Keratinocyte (primary cell): ENCODE results near the gene TRAPPC14. TPM values are rescaled to one million over a fixed set of nuclear protein-coding genes. Genes with fewer than 3 reads are reported as not detected.

ENCODE experiments used
- DNase-seq: peaks from one replicate; pipeline ENCODE4 v3.0.0-alpha.2; 2011; ENCODE audit warnings: low read depth, missing footprints, low spot score
- FAIRE-seq: peaks from 2 replicates; lab custom pipeline; 2011; peaks lifted over from hg19 to GRCh38; lab: Jason Lieb, UNC
- H2AFZ ChIP-seq: 2 replicates; pipeline ENCODE4 v1.6.0; 2012; ENCODE audit warnings: low read length, control low read depth, inconsistent platforms; ENCODE audit not compliant: control insufficient read depth
- H3K27ac ChIP-seq: 2 replicates; pipeline ENCODE4 v1.5.1; 2011; ENCODE audit warnings: low read length; ENCODE audit not compliant: control insufficient read depth, insufficient read depth
- H3K27me3 ChIP-seq: 3 replicates; pipeline ENCODE4 v1.6.0; 2011; ENCODE audit warnings: low read length; ENCODE audit not compliant: control insufficient read depth, insufficient read depth; ENCODE audit errors: extremely low read depth
- H3K36me3 ChIP-seq, 2 experiments: 2 replicates in 1 of 2; 3 replicates in 1 of 2; pipeline ENCODE4 v1.5.1; 2011; ENCODE audit warnings: low read length in 2 of 2, mild to moderate bottlenecking in 1 of 2; ENCODE audit not compliant: control insufficient read depth in 2 of 2, insufficient read depth in 2 of 2; ENCODE audit errors: extremely low read depth in 1 of 2
- H3K4me1 ChIP-seq: 3 replicates; pipeline ENCODE4 v1.5.1; 2011; ENCODE audit warnings: low read length; ENCODE audit not compliant: control insufficient read depth, insufficient read depth; ENCODE audit errors: extremely low read depth
- H3K4me2 ChIP-seq: 3 replicates; pipeline ENCODE4 v1.6.0; 2011; ENCODE audit warnings: low read depth, low read length; ENCODE audit not compliant: control insufficient read depth, insufficient read depth; ENCODE audit errors: extremely low read depth
- H3K4me3 ChIP-seq, 3 experiments: fragments of 200-600 bp in 1 of 3; sonication (generic) in 1 of 3; 2 replicates in 2 of 3; 3 replicates in 1 of 3; pipeline ENCODE4 v1.5.1; 2011 to 2016; ENCODE audit warnings: low read length in 3 of 3, mild to moderate bottlenecking in 3 of 3, control low read depth in 2 of 3, inconsistent platforms in 1 of 3, low read depth in 1 of 3, mixed read lengths in 1 of 3, mixed run types in 1 of 3, moderate library complexity in 1 of 3; ENCODE audit not compliant: control insufficient read depth in 2 of 3, insufficient read depth in 2 of 3; ENCODE audit errors: extremely low read depth in 1 of 3
- H3K79me2 ChIP-seq: 2 replicates; pipeline ENCODE4 v1.6.0; 2012; ENCODE audit warnings: low read length; ENCODE audit not compliant: control insufficient read depth, insufficient read depth
- H3K9ac ChIP-seq: 3 replicates; pipeline ENCODE4 v1.6.0; 2011; ENCODE audit warnings: low read length; ENCODE audit not compliant: control insufficient read depth, insufficient read depth; ENCODE audit errors: extremely low read depth
- H3K9me1 ChIP-seq: 3 replicates; pipeline ENCODE4 v1.6.0; 2011; ENCODE audit warnings: low read length; ENCODE audit not compliant: control insufficient read depth, insufficient read depth; ENCODE audit errors: extremely low read depth
- H3K9me3 ChIP-seq: 2 replicates; pipeline ENCODE4 v1.5.1; 2012; ENCODE audit warnings: low read depth, low read length; ENCODE audit not compliant: control insufficient read depth
- H4K20me1 ChIP-seq: 3 replicates; pipeline ENCODE4 v1.6.0; 2011; ENCODE audit warnings: low read length; ENCODE audit not compliant: control insufficient read depth, insufficient read depth; ENCODE audit errors: extremely low read depth
- EZH2 ChIP-seq: IDR thresholded peaks from one replicate; pipeline ENCODE4 v1.6.1; 2012; ENCODE audit warnings: inconsistent platforms, mild to moderate bottlenecking, low read length, moderate library complexity
- dilution Hi-C: fragments of 300-500 bp; cut with MboI; formaldehyde crosslinking; loops from one replicate; pipeline ENCODE4 v1.7.0; 2020; ENCODE audit warnings: low sequenced_read_pairs; ENCODE audit not compliant: extremely low pct_ligation_motif_present
- polyA plus RNA-seq, 5 experiments: library from polyadenylated mRNA; depleted of rRNA in 3 of 5; stranded (reverse) in 3 of 5; stranded (forward) in 1 of 5; unstranded in 1 of 5; fragments of >200 nt; gene quantifications; 1 replicate in 1 of 5; 2 replicates in 3 of 5; 3 replicates in 1 of 5; pipeline versions ENCODE4 v1.2.1 to v1.2.3, GENCODE V29; 2011 to 2012; ENCODE audit warnings: missing spikeins in 2 of 5, low read depth in 1 of 5, low replicate concordance in 1 of 5
- TF ChIP-seq, protein P1 (sequence below), 3 experiments: IDR thresholded peaks in 1 of 3; conservative IDR thresholded peaks in 1 of 3; optimal IDR thresholded peaks in 1 of 3; 2 replicates in 2 of 3; 3 replicates in 1 of 3; pipeline versions ENCODE3 to v1.5.1; 2011; ENCODE audit warnings: low read length in 3 of 3, mild to moderate bottlenecking in 3 of 3, moderate library complexity in 2 of 3, control low read depth in 1 of 3, inconsistent platforms in 1 of 3; ENCODE audit not compliant: insufficient read depth in 2 of 3; ENCODE audit errors: extremely low read depth in 1 of 3

The TRAPPC14 gene
- polyA plus RNA-seq, 1 donor (not counting 4 experiments of a cell fraction or from before 2014, with no cell fraction given) = 4.7 TPM

DNA sequence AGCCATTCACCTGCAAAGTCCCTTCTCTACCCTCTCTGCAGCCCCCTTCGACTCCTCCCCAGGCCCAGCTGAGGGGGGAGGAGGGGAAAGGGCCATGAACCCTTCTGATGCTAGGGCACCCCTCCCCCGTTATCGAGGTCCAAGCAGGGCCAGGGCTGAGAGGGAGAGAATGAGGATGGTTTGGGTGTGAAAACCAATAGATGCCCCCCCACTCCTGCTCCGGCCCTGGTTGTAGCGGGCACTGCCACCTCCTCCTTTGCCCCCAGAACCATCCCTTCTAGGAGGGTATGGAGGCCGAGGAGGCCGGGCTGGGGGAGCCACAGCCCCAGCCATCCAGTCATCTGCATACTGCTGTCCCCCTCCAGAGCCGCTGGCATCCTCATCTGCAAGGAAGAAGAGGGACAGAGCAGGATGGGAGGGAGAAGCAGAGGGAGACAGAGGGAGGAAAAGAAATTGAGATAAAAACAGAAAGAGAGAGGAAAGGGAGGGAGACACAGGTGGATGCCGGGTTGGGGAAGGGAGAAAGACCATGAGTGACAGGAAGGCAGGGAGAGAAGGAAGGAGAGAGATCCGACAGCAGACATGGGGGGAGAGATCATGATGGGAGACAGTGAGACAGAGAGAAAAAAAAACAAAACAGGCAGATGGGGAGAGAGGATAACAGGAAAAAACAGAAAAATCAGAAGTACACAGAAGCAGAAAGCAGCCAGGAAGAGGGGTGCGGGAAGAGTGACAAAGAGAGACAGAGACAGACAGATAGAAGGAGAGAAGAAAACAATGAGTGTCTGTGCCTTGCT is 11.8 kb upstream of the TRAPPC14 start:
- Histone ChIP-seq H3K9me3 (no peaks in the 10 kb centered on the region), H3K36me3 (no peaks in the 10 kb centered on the region), H3K27me3 (peaks cover 14% of the 10 kb centered on the region), H4K20me1 (no peaks in the 10 kb centered on the region), H3K9ac (no peak overlapping the region), H3K4me1 (peaks cover 15% of the 10 kb centered on the region), H3K9me1 (no peaks in the 10 kb centered on the region), H3K27ac (no peak overlapping the region), H3K4me2 (no peak overlapping the region), H2AFZ (no peak overlapping the region), H3K4me3 (peak overlapping the region in 1 of 3 experiments; percentile 39), H3K79me2 (no peaks in the 10 kb centered on the region)
- FAIRE-seq (no peak), DNase-seq (no peak)
- dilution Hi-C loops = no loop called here
- TF ChIP-seq EZH2 = no peak
- TF ChIP-seq, protein P1, sequence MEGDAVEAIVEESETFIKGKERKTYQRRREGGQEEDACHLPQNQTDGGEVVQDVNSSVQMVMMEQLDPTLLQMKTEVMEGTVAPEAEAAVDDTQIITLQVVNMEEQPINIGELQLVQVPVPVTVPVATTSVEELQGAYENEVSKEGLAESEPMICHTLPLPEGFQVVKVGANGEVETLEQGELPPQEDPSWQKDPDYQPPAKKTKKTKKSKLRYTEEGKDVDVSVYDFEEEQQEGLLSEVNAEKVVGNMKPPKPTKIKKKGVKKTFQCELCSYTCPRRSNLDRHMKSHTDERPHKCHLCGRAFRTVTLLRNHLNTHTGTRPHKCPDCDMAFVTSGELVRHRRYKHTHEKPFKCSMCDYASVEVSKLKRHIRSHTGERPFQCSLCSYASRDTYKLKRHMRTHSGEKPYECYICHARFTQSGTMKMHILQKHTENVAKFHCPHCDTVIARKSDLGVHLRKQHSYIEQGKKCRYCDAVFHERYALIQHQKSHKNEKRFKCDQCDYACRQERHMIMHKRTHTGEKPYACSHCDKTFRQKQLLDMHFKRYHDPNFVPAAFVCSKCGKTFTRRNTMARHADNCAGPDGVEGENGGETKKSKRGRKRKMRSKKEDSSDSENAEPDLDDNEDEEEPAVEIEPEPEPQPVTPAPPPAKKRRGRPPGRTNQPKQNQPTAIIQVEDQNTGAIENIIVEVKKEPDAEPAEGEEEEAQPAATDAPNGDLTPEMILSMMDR (optimal IDR thresholded peaks at IDR 0.05 in 1 of 3, IDR thresholded peaks at IDR 0.05 in 1 of 3, conservative IDR thresholded peaks at IDR 0.05 in 1 of 3; ENCODE audit: extremely low read depth in 1 of 3, insufficient read depth in 2 of 3, low read length in 3 of 3) = no peak

DNA sequence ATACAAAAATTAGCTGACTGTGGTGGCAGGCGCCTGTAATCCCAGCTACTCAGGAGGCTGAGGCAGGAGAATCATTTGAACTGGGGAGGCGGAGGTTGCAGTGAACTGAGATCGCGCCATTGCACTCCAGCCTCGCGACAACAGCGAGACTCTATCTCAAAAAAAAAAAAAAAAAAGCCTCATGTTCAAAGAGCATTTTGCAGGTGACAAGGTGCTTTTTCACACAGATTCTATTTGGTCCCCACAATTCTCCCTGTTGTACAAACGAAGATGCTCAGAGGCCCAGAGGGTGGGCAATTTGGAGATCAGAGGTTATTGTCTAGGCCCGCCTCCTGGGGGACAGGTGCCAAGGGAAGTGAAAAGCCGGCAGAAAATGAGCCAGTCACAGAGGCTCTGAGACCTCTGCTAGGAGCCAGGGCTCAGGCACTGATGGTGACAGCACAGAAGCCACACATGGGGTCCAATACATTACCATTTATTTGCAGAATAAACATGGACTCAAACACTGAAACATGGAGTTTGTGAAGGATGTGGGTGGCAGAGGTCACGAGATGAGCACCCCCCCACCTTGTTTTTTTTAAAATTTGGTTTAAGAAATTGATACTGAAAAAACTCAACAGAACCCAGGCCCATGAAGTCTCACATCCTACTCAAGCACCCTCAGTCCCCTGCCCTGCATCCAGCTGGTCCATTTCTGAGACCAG is 10.8 kb upstream of the TRAPPC14 start:
- Histone ChIP-seq H3K4me1 (peaks cover 15% of the 10 kb centered on the region), H3K9me3 (no peaks in the 10 kb centered on the region), H3K36me3 (no peaks in the 10 kb centered on the region), H3K9me1 (no peaks in the 10 kb centered on the region), H3K9ac (no peak overlapping the region), H3K27ac (no peak overlapping the region), H3K4me3 (no peak overlapping the region), H4K20me1 (no peaks in the 10 kb centered on the region), H3K4me2 (no peak overlapping the region), H3K79me2 (no peaks in the 10 kb centered on the region), H2AFZ (no peak overlapping the region), H3K27me3 (peaks cover 14% of the 10 kb centered on the region)
- FAIRE-seq = no peak
- TF ChIP-seq, protein P1 (optimal IDR thresholded peaks at IDR 0.05 in 1 of 3, IDR thresholded peaks at IDR 0.05 in 1 of 3, conservative IDR thresholded peaks at IDR 0.05 in 1 of 3; ENCODE audit: extremely low read depth in 1 of 3, insufficient read depth in 2 of 3, low read length in 3 of 3) = no peak
- TF ChIP-seq EZH2 = no peak
- dilution Hi-C loops = no loop called here
- no peak for DNase-seq
